ENCODE data around the gene HIPK4. TPM values are rescaled to one million over a fixed set of nuclear protein-coding genes. Genes with fewer than 3 reads are reported as not detected.
A peak's percentile ranks its signal among the peaks of the same experiment; 100 is the strongest.
"Not testable (repeated sequence)": the region's sequence is repeated elsewhere in the genome, so short reads cannot be mapped to it uniquely, and the experiment has no call there.

HIPK4 gene, protein sequence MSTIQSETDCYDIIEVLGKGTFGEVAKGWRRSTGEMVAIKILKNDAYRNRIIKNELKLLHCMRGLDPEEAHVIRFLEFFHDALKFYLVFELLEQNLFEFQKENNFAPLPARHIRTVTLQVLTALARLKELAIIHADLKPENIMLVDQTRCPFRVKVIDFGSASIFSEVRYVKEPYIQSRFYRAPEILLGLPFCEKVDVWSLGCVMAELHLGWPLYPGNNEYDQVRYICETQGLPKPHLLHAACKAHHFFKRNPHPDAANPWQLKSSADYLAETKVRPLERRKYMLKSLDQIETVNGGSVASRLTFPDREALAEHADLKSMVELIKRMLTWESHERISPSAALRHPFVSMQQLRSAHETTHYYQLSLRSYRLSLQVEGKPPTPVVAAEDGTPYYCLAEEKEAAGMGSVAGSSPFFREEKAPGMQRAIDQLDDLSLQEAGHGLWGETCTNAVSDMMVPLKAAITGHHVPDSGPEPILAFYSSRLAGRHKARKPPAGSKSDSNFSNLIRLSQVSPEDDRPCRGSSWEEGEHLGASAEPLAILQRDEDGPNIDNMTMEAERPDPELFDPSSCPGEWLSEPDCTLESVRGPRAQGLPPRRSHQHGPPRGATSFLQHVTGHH
- under 1 TPM; 0.21 to 0.23 TPM for total RNA-seq
- under 1 TPM in 1 of 2 donors, not detected in 1; 0.51 TPM for polyA plus RNA-seq
- long read RNA-seq, donor 1, partial matches to known transcripts, result 0 of 2 reads
- long read RNA-seq, donor 1, other reads (novel, unspliced or antisense), result 2 of 2 reads
- long read RNA-seq, donor 2, partial matches to known transcripts, result 0 of 3 reads
- long read RNA-seq, donor 2, other reads (novel, unspliced or antisense), result 3 of 3 reads

- H3K9me3 ChIP-seq (ENCODE audit: control insufficient read depth, low read length), result no peaks in the 10 kb centered on the region
- H3K36me3 ChIP-seq (ENCODE audit: control insufficient read depth in 1 of 2, insufficient read depth in 2 of 2, low read length in 1 of 2), result no peaks in the 10 kb centered on the region
- no peak within 1 kb of the TSS for H3K4me3 ChIP-seq (ENCODE audit: low read length in 2 of 2)
- WGBS, 2 donors, result 79 to 85% methylated on average over 10 of the region's 10 CpGs
- H3K27ac ChIP-seq (ENCODE audit: low read depth in 1 of 2, low read length in 2 of 2), result no peak within 1 kb of the TSS
- no peak for ATAC-seq (ENCODE audit: low FRiP score)
- H3K4me1 ChIP-seq (ENCODE audit: control insufficient read depth in 1 of 2, insufficient read depth in 2 of 2, low read length in 2 of 2), result no peaks in the 10 kb centered on the region
- DNase-seq, result no peak
- intact Hi-C loops (cut with DNase I), result no loop called here
- no peaks in the 10 kb centered on the region for H3K27me3 ChIP-seq (ENCODE audit: control insufficient read depth in 1 of 2, insufficient read depth in 2 of 2, low read length in 1 of 2)
Measured at GRCh38 chr19:40390084-40390742, at the start of gene HIPK4. Gene HIPK4, minus strand, starts transcription at chr19:40390181. Its CDS starts 279 bp downstream, at chr19:40389902.

DNA sequence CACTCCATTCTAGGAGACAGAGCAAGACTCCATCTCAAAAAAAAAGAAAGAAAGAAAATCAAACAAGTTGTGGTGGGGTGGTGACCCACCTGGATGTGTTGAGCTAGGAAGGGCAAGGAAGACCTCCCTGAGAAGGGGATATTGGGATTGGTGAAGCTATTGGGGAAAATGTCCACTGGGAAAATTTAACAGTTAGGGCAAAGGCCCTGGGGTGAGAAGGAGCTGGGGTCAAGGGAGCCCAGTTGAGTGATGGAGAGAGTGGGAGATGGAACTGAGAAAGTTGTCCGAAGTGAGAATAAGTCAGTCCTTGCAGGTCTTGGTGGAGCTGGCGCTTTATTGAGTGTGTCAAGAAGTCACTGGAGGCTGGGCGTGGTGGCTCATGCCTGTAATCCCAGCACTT, 48.3 kb upstream of the HIPK4 start:
- no peak overlapping the region for H3K27ac ChIP-seq (ENCODE audit: low read depth in 1 of 2, low read length in 2 of 2)
- WGBS, 2 donors, result 93 to 98% methylated on average over 3 of the region's 3 CpGs
- intact Hi-C loops (cut with DNase I), result no loop called here

GRCh38 chr19:40433391-40434216, 43.6 kb upstream of the HIPK4 start:
- intact Hi-C loops (cut with DNase I), result no loop called here
- DNase-seq (peak; percentile 95), ATAC-seq (ENCODE audit: low FRiP score) (peak; percentile 99)
- Histone ChIP-seq H3K27ac (ENCODE audit: low read depth in 1 of 2, low read length in 2 of 2) (peak overlapping the region; percentile 68 to 99), H3K4me1 (ENCODE audit: control insufficient read depth in 1 of 2, insufficient read depth in 2 of 2, low read length in 2 of 2) (no peaks in the 10 kb centered on the region), H3K9me3 (ENCODE audit: control insufficient read depth, low read length) (no peaks in the 10 kb centered on the region), H3K36me3 (ENCODE audit: control insufficient read depth in 1 of 2, insufficient read depth in 2 of 2, low read length in 1 of 2) (no peaks in the 10 kb centered on the region), H3K27me3 (ENCODE audit: control insufficient read depth in 1 of 2, insufficient read depth in 2 of 2, low read length in 1 of 2) (no peaks in the 10 kb centered on the region), H3K4me3 (ENCODE audit: low read length in 2 of 2) (peak overlapping the region; percentile 33 to 78)
- WGBS, 2 donors, result 1% methylated on average over 32 to 50 of the region's 50 CpGs

More for the DNA sequence above, 48.3 kb upstream of the HIPK4 start:
- no peaks in the 10 kb centered on the region for H3K4me1 ChIP-seq (ENCODE audit: control insufficient read depth in 1 of 2, insufficient read depth in 2 of 2, low read length in 2 of 2)
- H3K27me3 ChIP-seq (ENCODE audit: control insufficient read depth in 1 of 2, insufficient read depth in 2 of 2, low read length in 1 of 2), result no peaks in the 10 kb centered on the region
- H3K36me3 ChIP-seq (ENCODE audit: control insufficient read depth in 1 of 2, insufficient read depth in 2 of 2, low read length in 1 of 2), result no peaks in the 10 kb centered on the region
- no peaks in the 10 kb centered on the region for H3K9me3 ChIP-seq (ENCODE audit: control insufficient read depth, low read length)
- H3K4me3 ChIP-seq (ENCODE audit: low read length in 2 of 2), result no peak overlapping the region
- ATAC-seq (ENCODE audit: low FRiP score) (no peak), DNase-seq (no peak)

DNA sequence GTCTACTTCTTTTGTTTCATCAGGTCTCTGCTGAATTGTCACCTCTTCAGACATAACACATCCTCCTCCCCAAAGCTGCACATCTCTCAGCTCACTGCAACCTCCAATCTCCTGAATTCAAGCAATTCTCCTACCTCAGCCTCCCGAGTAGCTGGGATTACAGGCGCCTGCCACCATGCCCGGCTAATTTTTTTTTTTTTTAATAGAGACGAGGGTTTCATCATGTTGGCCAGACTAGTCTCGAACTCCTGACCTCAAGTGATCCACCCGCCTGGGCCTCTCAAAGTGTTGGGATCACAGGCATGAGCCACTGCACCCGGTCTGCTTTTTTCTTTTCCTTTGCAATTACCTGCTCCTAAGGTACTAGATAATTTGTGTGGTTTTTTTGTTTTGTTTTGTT, 42.8 kb upstream of the HIPK4 start:
- H3K4me1 ChIP-seq (ENCODE audit: control insufficient read depth in 1 of 2, insufficient read depth in 2 of 2, low read length in 2 of 2); H3K4me3 ChIP-seq (ENCODE audit: low read length in 2 of 2); H3K27me3 ChIP-seq (ENCODE audit: control insufficient read depth in 1 of 2, insufficient read depth in 2 of 2, low read length in 1 of 2); ATAC-seq (ENCODE audit: low FRiP score); H3K9me3 ChIP-seq (ENCODE audit: control insufficient read depth, low read length); intact Hi-C loops (cut with DNase I); DNase-seq; H3K36me3 ChIP-seq (ENCODE audit: control insufficient read depth in 1 of 2, insufficient read depth in 2 of 2, low read length in 1 of 2): not testable (repeated sequence)
- 37 to 44% methylated on average over 7 of the region's 7 CpGs for WGBS, 2 donors
- H3K27ac ChIP-seq (ENCODE audit: low read depth in 1 of 2, low read length in 2 of 2), result peak overlapping the region; percentile 68 to 99

DNA sequence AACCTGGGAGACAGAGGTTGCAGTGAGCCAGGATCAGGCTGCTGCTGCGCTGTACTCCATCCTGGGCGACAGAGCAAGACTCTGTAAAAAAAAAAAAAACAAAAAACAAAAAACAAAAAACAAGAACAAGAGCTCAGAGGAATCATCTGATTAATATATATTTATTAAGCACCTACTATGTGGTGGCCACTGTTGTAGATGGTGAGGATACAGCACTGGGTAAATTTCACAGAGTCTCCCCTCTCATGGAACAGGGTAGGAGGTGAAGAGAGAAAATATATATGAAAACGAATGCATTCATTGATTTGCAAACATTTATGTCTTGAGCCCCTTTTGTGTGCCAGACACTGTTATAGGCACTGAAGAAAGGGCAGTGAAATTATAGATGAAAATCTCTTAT, 41.7 kb upstream of the HIPK4 start:
- no peaks in the 10 kb centered on the region for H3K27me3 ChIP-seq (ENCODE audit: control insufficient read depth in 1 of 2, insufficient read depth in 2 of 2, low read length in 1 of 2)
- H3K4me1 ChIP-seq (ENCODE audit: control insufficient read depth in 1 of 2, insufficient read depth in 2 of 2, low read length in 2 of 2), result no peaks in the 10 kb centered on the region
- no peak overlapping the region for H3K27ac ChIP-seq (ENCODE audit: low read depth in 1 of 2, low read length in 2 of 2)
- intact Hi-C loops (cut with DNase I), result no loop called here
- 89% methylated on average over 3 of the region's 3 CpGs for WGBS, 2 donors
- ATAC-seq (ENCODE audit: low FRiP score) (no peak), DNase-seq (no peak)
- no peaks in the 10 kb centered on the region for H3K36me3 ChIP-seq (ENCODE audit: control insufficient read depth in 1 of 2, insufficient read depth in 2 of 2, low read length in 1 of 2)
- H3K4me3 ChIP-seq (ENCODE audit: low read length in 2 of 2), result no peak overlapping the region
- H3K9me3 ChIP-seq (ENCODE audit: control insufficient read depth, low read length), result no peaks in the 10 kb centered on the region

- H3K4me1 ChIP-seq (ENCODE audit: control insufficient read depth in 1 of 2, insufficient read depth in 2 of 2, low read length in 2 of 2); H3K27ac ChIP-seq (ENCODE audit: low read depth in 1 of 2, low read length in 2 of 2); H3K36me3 ChIP-seq (ENCODE audit: control insufficient read depth in 1 of 2, insufficient read depth in 2 of 2, low read length in 1 of 2); intact Hi-C loops (cut with DNase I); H3K9me3 ChIP-seq (ENCODE audit: control insufficient read depth, low read length); DNase-seq; H3K27me3 ChIP-seq (ENCODE audit: control insufficient read depth in 1 of 2, insufficient read depth in 2 of 2, low read length in 1 of 2); H3K4me3 ChIP-seq (ENCODE audit: low read length in 2 of 2); ATAC-seq (ENCODE audit: low FRiP score): not testable (repeated sequence)
- 93% methylated on average over 10 of the region's 10 CpGs for WGBS, 2 donors
Measured at GRCh38 chr19:40430242-40430641, 40.3 kb upstream of the HIPK4 start.

DNA sequence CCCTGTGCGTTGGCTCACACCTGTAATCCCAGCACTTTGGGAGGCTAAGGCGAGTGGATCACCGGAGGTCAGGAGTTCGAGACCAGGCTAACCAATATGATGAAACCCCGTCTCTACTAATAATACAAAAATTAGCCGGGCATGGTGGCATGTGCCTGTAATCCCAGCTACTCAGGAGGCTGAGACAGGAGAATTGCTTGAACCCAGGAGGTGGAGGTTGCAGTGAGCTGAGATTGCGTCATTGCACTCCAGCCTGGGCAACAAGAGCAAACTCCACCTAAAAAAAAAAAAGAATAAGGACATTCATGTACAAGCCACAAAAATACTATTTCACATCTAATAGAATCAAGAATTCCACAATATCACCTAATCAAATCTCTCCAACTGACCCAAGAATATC, 38.2 kb upstream of the HIPK4 start:
- not testable (repeated sequence) for H3K27ac ChIP-seq (ENCODE audit: low read depth in 1 of 2, low read length in 2 of 2); H3K9me3 ChIP-seq (ENCODE audit: control insufficient read depth, low read length); DNase-seq; H3K36me3 ChIP-seq (ENCODE audit: control insufficient read depth in 1 of 2, insufficient read depth in 2 of 2, low read length in 1 of 2); ATAC-seq (ENCODE audit: low FRiP score); H3K27me3 ChIP-seq (ENCODE audit: control insufficient read depth in 1 of 2, insufficient read depth in 2 of 2, low read length in 1 of 2); H3K4me1 ChIP-seq (ENCODE audit: control insufficient read depth in 1 of 2, insufficient read depth in 2 of 2, low read length in 2 of 2); H3K4me3 ChIP-seq (ENCODE audit: low read length in 2 of 2)
- 94 to 96% methylated on average over 7 of the region's 7 CpGs for WGBS, 2 donors
- intact Hi-C loops (cut with DNase I), result loop anchor here in 1 of 2 donors (10.0 kb wide), 1 partner anchor 123 kb away; no protein-coding TSS in a partner anchor
